A673 (cell line): ENCODE data around the gene DESI1. TPM values are rescaled to one million over a fixed set of nuclear protein-coding genes. Genes with fewer than 3 reads are reported as not detected.

Experiments used
- BruUV-seq: library from RNA; stranded (reverse); fragments of 400-500 nt; replicated peaks from 2 replicates; lab custom pipeline; 2021; lab: Mats Ljungman, UMichigan
- CTCF ChIA-PET: fragments of 300-600 bp; sonication (Branson Sonifier 250); formaldehyde crosslinking; loops from one replicate; lab custom pipeline; 2022; ENCODE audit warnings: antibody characterized with exemption; lab: Charles Lee
- POLR2A ChIA-PET: fragments of 300-600 bp; sonication (Branson Sonifier 250); formaldehyde crosslinking; loops from one replicate; lab custom pipeline; 2022; ENCODE audit warnings: antibody characterized with exemption; ENCODE audit not compliant: low non-redundant PET; lab: Charles Lee
- DNase-seq: peaks from one replicate; pipeline ENCODE4 v3.0.0-alpha.2; 2015; ENCODE audit warnings: low spot score
- H3K27ac ChIP-seq: fragments of 200-600 bp; sonication (generic); 2 replicates; pipeline ENCODE4 v1.5.1; 2016; ENCODE audit warnings: mixed run types, low read depth, mild to moderate bottlenecking, mixed read lengths, antibody characterized with exemption, low read length; ENCODE audit not compliant: poor library complexity, severe bottlenecking
- H3K27me3 ChIP-seq: fragments of 200-600 bp; sonication (generic); replicated peaks from 2 replicates; pipeline ENCODE4 v1.6.1; 2017; ENCODE audit warnings: mixed run types, low read depth, mild to moderate bottlenecking, mixed read lengths, antibody characterized with exemption, low read length; ENCODE audit not compliant: insufficient read depth, poor library complexity
- H3K36me3 ChIP-seq: fragments of 200-600 bp; sonication (generic); 2 replicates; pipeline ENCODE4 v1.6.1; 2016; ENCODE audit warnings: mixed run types, mild to moderate bottlenecking, mixed read lengths, antibody characterized with exemption, low read length; ENCODE audit not compliant: insufficient read depth, poor library complexity, severe bottlenecking
- H3K4me1 ChIP-seq: fragments of 200-600 bp; sonication (generic); 2 replicates; pipeline ENCODE4 v1.6.1; 2017; ENCODE audit warnings: mixed run types, mild to moderate bottlenecking, mixed read lengths, antibody characterized with exemption, low read length; ENCODE audit not compliant: insufficient read depth, poor library complexity, severe bottlenecking
- H3K4me3 ChIP-seq: fragments of 200-600 bp; sonication (generic); 2 replicates; pipeline ENCODE4 v1.5.1; 2016; ENCODE audit warnings: low read depth, mixed run types, mild to moderate bottlenecking, mixed read lengths, low read length; ENCODE audit not compliant: poor library complexity, severe bottlenecking
- H3K9me3 ChIP-seq: fragments of 200-600 bp; sonication (generic); 2 replicates; pipeline ENCODE4 v1.6.1; 2016; ENCODE audit warnings: mixed run types, low read depth, mild to moderate bottlenecking, mixed read lengths, antibody characterized with exemption, low read length; ENCODE audit not compliant: poor library complexity, severe bottlenecking
- CTCF ChIP-seq: fragments of 300-800, 200-600 bp; sonication (generic); conservative IDR thresholded peaks from 2 replicates; pipeline ENCODE4 v1.5.1; 2017; ENCODE audit warnings: low read depth, mild to moderate bottlenecking, antibody characterized with exemption, low read length, moderate library complexity, mixed read lengths
- EZH2 ChIP-seq: fragments of 200-600 bp; sonication (generic); IDR thresholded peaks from 2 replicates; pipeline ENCODE4 v1.6.1; 2017; ENCODE audit warnings: borderline replicate concordance, low read depth, mild to moderate bottlenecking, mixed read lengths, antibody characterized with exemption, low read length; ENCODE audit not compliant: poor library complexity, severe bottlenecking
- intact Hi-C: fragments of 100-400 bp; cut with micrococcal nuclease; formaldehyde crosslinking; loops from one replicate; pipeline ENCODE4 v1.10.0; 2022; ENCODE audit not compliant: unreplicated experiment
- total RNA-seq: library from RNA; stranded (reverse); gene quantifications from 2 replicates; pipeline ENCODE4 v1.2.3, GENCODE V29; 2021

The DESI1 gene
- total RNA-seq, 1 experiment from 2014 or later: 47.6 TPM

GRCh38 chr22:41576877-41577276 lies 44.0 kb downstream of the DESI1 start:
- Histone ChIP-seq H3K27me3 (no peaks in the 10 kb centered on the region), H3K27ac (no peak overlapping the region), H3K4me3 (no peak overlapping the region), H3K36me3 (peaks cover 8% of the 10 kb centered on the region), H3K4me1 (no peaks in the 10 kb centered on the region), H3K9me3 (no peaks in the 10 kb centered on the region)
- ChIA-PET POLR2A (no interaction called here), CTCF (interaction anchor here (0.8 to 0.9 kb wide), 2 partner anchors 12 to 22 kb away, joined by 3 read pairs; no protein-coding TSS in a partner anchor)
- intact Hi-C loops: no loop called here
- TF ChIP-seq EZH2: no peak
- TF ChIP-seq CTCF: peak; percentile 66
- peak; percentile 75 for DNase-seq
- BruUV-seq: TSS peak; percentile 49

GRCh38 chr22:41575533-41575932 lies 45.3 kb downstream of the DESI1 start:
- BruUV-seq: no TSS peak
- no peak overlapping the region for H3K27ac ChIP-seq
- no peaks in the 10 kb centered on the region for H3K27me3 ChIP-seq
- POLR2A ChIA-PET: no interaction called here
- intact Hi-C loops: no loop called here
- no peak for DNase-seq
- H3K4me1 ChIP-seq: no peaks in the 10 kb centered on the region
- H3K36me3 ChIP-seq: peaks cover 8% of the 10 kb centered on the region
- H3K9me3 ChIP-seq: no peaks in the 10 kb centered on the region
- no peak for TF ChIP-seq EZH2
- no peak for TF ChIP-seq CTCF
- CTCF ChIA-PET: no interaction called here
- H3K4me3 ChIP-seq: no peak overlapping the region

- POLR2A ChIA-PET: no interaction called here
These were observed 45.9 kb downstream of the DESI1 start for GRCh38 chr22:41574847-41575381.

More at GRCh38 chr22:41574847-41575381, 45.9 kb downstream of the DESI1 start:
- CTCF ChIA-PET: no interaction called here
- no TSS peak for BruUV-seq
- intact Hi-C loops: no loop called here
- Histone ChIP-seq H3K27me3 (no peaks in the 10 kb centered on the region), H3K36me3 (peaks cover 8% of the 10 kb centered on the region), H3K27ac (no peak overlapping the region), H3K9me3 (no peaks in the 10 kb centered on the region), H3K4me3 (no peak overlapping the region), H3K4me1 (no peaks in the 10 kb centered on the region)
- no peak for TF ChIP-seq EZH2
- no peak for TF ChIP-seq CTCF
- no peak for DNase-seq
